Spleen (tissue), 7 donors: ENCODE data around the gene UNC13A.

Experiments
- POLR2A ChIP-seq, 3 donors: fragments of 450-650 bp; IDR thresholded peaks; one replicate each; pipeline ENCODE4 v1.5.1; 2017; ENCODE audit warnings: antibody characterized with exemption in 3 of 3, mild to moderate bottlenecking in 1 of 3
- POLR2AphosphoS5 ChIP-seq, 3 donors: sonication (generic); formaldehyde crosslinking; IDR thresholded peaks; one replicate each; pipeline ENCODE4 v1.5.1; 2017; ENCODE audit warnings: antibody characterized with exemption in 3 of 3
- TF ChIP-seq, protein P1 (sequence below), 11 experiments: fragments of 200-600 bp in 7 of 11; fragments of 450-650 bp in 4 of 11; sonication (generic) in 4 of 11; IDR thresholded peaks in 8 of 11; conservative IDR thresholded peaks in 3 of 11; 1 replicate in 7 of 11; 2 replicates in 4 of 11; pipeline versions ENCODE4 v1.4.0 to v1.8.0; 2016 to 2021; ENCODE audit warnings: antibody characterized with exemption in 11 of 11, inconsistent platforms in 4 of 11, mild to moderate bottlenecking in 1 of 11
- donor health status: DM: no; HTN: no; CAD: no; lungs with moderate emphysema.
- donor health status: DM: no; HTN: no; CAD: no.
- donor health status: DM: no; HTN: no; CAD: no.

DNA sequence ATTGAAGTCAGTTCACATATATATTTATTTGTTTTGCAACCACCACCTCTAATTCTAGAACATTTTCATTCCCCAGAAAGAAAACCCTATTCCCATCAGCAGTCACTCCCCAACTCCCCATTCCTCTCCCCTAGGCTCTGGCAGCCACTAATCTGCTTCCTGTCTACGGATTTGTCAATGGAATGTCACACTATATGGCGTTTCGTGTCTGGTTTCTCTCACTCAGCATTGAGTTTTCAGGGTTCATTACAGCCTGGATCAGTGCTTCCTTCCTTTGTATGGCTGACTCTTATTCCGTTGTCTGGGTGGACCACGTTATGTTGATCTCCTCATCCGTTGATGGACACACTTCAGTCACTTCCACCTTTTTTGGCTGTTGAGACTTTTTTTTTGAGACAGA, 123.4 kb downstream of the UNC13A start:
- TF ChIP-seq, protein P1, sequence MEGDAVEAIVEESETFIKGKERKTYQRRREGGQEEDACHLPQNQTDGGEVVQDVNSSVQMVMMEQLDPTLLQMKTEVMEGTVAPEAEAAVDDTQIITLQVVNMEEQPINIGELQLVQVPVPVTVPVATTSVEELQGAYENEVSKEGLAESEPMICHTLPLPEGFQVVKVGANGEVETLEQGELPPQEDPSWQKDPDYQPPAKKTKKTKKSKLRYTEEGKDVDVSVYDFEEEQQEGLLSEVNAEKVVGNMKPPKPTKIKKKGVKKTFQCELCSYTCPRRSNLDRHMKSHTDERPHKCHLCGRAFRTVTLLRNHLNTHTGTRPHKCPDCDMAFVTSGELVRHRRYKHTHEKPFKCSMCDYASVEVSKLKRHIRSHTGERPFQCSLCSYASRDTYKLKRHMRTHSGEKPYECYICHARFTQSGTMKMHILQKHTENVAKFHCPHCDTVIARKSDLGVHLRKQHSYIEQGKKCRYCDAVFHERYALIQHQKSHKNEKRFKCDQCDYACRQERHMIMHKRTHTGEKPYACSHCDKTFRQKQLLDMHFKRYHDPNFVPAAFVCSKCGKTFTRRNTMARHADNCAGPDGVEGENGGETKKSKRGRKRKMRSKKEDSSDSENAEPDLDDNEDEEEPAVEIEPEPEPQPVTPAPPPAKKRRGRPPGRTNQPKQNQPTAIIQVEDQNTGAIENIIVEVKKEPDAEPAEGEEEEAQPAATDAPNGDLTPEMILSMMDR (IDR thresholded peaks at IDR 0.05 in 8 of 11, conservative IDR thresholded peaks at IDR 0.05 in 3 of 11) = no peak
- no peak for TF ChIP-seq POLR2AphosphoS5 (IDR thresholded peaks at IDR 0.05)
- TF ChIP-seq POLR2A (IDR thresholded peaks at IDR 0.05) = no peak
